ENCODE results near the gene CHD6.

Gene CHD6

DNA sequence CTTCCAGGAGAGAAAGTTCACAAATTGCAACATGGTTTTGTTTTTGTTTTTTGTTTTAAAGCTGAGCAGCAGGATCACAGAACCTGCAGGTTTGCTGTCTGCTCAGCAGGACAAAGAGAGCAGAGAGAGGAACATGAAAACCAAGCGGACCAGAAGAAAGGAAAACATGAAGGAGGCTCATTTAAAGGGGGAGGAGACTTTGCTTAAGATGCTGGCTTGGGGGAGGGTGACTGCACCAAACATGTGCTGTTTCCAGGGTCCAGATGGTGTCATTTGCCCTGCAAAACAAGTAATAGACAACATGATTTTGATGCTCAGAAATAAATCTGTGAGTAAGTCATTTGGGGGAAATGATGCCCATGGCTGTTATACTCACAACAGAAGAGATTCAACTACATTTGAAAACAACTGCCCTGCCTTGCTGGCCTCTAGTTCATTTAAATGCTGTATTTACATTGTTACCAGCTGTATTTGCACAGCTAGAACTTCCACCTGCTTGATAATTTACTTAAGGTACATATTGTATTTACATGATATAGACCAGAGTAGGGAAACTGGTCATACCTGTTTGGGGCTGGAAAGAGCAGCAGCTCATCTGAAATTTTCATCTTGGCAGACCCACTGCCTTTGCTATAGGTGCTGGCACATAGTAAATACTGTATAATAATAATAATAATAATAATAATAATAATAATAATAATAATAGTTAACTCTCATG is 32.2 kb upstream of the CHD6 start:
- TF ChIP-seq, protein P1, sequence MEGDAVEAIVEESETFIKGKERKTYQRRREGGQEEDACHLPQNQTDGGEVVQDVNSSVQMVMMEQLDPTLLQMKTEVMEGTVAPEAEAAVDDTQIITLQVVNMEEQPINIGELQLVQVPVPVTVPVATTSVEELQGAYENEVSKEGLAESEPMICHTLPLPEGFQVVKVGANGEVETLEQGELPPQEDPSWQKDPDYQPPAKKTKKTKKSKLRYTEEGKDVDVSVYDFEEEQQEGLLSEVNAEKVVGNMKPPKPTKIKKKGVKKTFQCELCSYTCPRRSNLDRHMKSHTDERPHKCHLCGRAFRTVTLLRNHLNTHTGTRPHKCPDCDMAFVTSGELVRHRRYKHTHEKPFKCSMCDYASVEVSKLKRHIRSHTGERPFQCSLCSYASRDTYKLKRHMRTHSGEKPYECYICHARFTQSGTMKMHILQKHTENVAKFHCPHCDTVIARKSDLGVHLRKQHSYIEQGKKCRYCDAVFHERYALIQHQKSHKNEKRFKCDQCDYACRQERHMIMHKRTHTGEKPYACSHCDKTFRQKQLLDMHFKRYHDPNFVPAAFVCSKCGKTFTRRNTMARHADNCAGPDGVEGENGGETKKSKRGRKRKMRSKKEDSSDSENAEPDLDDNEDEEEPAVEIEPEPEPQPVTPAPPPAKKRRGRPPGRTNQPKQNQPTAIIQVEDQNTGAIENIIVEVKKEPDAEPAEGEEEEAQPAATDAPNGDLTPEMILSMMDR (IDR thresholded peaks at IDR 0.05; ENCODE audit: low read depth, low read length) = no peak
- H3K4me3 ChIP-seq (replicated peaks in 1 of 2; ENCODE audit: low read depth in 2 of 2, low read length in 2 of 2) = no peak overlapping the region

DNA sequence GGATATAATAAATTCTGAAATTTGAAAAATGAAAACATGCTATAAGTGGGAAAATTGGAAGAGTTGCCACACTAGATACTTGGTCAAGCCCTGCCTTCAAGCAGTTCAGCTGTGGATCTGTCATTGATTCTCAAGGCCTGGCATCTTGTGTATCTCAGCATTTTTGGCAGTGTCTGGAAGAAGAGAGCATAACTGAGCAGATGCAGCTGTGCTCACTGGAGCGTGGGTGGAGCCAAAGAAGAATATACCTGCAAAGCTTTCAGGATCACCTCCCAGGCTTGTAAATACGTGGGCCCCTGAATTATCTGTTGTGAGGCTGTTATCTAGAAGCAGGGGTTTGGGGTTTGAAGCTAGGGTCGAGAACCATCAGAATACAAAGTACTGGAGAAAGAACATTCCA is 31.3 kb upstream of the CHD6 start:
- DNase-seq (ENCODE audit: low read depth in 2 of 2) = no peak
- H3K4me3 ChIP-seq (replicated peaks in 1 of 2; ENCODE audit: low read depth in 2 of 2, low read length in 2 of 2) = no peak overlapping the region
- TF ChIP-seq, protein P1 (IDR thresholded peaks at IDR 0.05; ENCODE audit: low read depth, low read length) = no peak

More for the DNA sequence above, 32.2 kb upstream of the CHD6 start:
- no peak for DNase-seq (ENCODE audit: low read depth in 2 of 2)

DNA sequence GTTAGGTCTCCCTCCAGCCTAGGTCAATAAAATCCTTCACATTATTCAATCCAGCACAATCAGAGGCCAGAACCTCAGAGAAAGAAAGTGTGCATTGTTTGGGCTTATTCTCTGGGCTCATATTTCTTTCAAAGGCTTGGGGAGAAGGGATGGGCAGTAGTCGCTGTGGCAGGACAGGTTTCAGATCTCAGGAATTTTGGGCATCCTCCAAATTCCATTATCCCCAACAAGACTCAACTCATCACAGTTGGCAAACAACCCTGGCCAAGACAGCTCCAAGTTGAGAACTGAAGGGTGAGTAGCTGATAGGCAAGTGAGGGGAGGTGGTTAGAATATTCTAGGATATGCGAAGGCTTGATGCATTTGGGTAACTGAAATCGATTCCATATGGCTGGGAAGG is 27.2 kb upstream of the CHD6 start:
- H3K4me3 ChIP-seq (replicated peaks in 1 of 2; ENCODE audit: low read depth in 2 of 2, low read length in 2 of 2) = no peak overlapping the region
- no peak for DNase-seq (ENCODE audit: low read depth in 2 of 2)
- TF ChIP-seq, protein P1 (IDR thresholded peaks at IDR 0.05; ENCODE audit: low read depth, low read length) = no peak

DNA sequence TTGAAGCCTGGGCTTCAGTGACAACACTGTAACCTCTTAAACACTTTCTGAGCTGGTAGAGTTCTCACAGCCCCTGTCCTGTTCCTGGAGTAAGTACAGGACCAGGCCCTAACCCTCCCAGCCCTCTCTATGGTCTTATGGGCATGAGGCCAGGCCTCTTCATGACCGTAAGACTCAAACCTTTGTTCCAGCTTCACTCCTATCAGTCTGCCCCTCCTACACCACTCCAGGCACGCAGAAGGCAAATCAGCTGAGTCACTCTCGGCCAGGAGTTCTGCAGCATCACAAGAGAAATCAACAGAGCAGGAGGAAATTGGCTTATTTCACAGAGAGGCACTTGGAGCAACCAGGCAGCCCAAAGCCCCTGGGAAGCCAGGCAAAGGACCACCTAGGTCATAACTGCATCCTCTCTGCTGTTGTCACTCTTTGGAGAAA is 25.3 kb upstream of the CHD6 start:
- peak; percentile 73 to 93 for DNase-seq (ENCODE audit: low read depth in 2 of 2)
- no peak overlapping the region for H3K4me3 ChIP-seq (replicated peaks in 1 of 2; ENCODE audit: low read depth in 2 of 2, low read length in 2 of 2)

DNA sequence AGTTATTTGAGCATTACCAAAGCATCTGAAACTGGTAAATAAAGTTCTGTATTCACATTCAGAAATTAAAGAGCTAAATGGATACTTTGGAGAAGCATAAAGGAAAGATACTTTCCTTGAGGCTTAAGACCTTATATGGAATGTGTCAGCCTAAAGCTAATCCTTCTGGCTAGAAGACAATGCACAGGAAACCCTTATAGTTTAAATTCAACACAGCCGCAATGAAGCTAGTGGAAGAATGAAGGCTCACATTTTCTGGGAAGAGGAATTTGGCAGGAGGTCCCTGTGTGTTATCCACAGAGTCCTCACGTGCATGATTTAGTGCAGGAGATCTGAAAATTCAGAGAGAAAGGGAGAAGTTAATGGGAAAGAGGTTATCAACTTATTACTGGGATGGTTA is 21.5 kb upstream of the CHD6 start:
- H3K4me3 ChIP-seq (replicated peaks in 1 of 2; ENCODE audit: low read depth in 2 of 2, low read length in 2 of 2) = no peak overlapping the region
- TF ChIP-seq, protein P1 (IDR thresholded peaks at IDR 0.05; ENCODE audit: low read depth, low read length) = no peak
- DNase-seq (ENCODE audit: low read depth in 2 of 2) = no peak

More for the DNA sequence above, 25.3 kb upstream of the CHD6 start:
- TF ChIP-seq, protein P1 (IDR thresholded peaks at IDR 0.05; ENCODE audit: low read depth, low read length) = no peak

DNA sequence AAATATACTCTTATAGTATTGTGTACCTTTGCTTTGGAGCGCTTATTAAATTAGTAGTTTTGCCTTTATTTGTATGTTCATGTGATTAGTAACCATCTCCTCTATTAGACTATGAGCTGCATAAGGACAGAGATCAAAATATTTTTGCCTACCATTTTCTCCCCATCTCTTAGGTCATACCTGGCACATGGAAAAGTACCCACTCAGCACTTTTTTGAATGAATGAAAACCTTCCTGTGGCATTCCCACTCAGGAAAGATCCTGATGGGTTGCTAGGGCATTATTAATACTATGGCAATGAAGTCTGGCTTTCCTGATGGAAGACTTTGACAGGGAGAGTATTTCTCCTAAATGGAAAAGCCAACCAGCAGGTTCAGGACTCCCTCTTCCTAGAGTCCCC is 20.3 kb upstream of the CHD6 start:
- no peak overlapping the region for H3K4me3 ChIP-seq (replicated peaks in 1 of 2; ENCODE audit: low read depth in 2 of 2, low read length in 2 of 2)
- DNase-seq (ENCODE audit: low read depth in 2 of 2) = no peak
- TF ChIP-seq, protein P1 (IDR thresholded peaks at IDR 0.05; ENCODE audit: low read depth, low read length) = no peak

DNA sequence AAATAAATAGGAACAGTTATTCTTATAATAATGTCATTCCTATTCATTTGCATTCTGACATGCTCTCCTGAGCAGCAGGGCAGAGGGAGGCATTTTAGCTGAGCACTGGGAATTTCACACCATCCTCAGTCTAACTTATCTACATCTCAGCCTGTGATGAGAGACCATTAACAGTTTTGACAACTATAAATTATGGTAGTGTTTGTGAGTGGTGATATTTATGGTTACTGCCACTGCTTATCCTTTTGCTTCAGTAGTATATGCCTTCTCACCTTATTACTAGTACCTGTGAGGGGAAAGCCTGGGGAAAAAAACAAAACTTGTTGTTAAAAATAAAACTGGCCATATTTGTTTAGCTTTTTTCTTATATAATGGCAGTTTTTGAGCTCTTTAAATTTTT is 17.0 kb upstream of the CHD6 start:
- no peak overlapping the region for H3K4me3 ChIP-seq (replicated peaks in 1 of 2; ENCODE audit: low read depth in 2 of 2, low read length in 2 of 2)
- TF ChIP-seq, protein P1 (IDR thresholded peaks at IDR 0.05; ENCODE audit: low read depth, low read length) = no peak
- DNase-seq (ENCODE audit: low read depth in 2 of 2) = no peak
